HEK293T (cell line): ENCODE results near the gene KCNG1.

Experiments used
- CTCF ChIA-PET: fragments of 350-600 bp; formaldehyde crosslinking; extraction: SDS; loops from one replicate; lab custom pipeline; 2021; ENCODE audit warnings: antibody characterized with exemption, inconsistent platforms; lab: Yijun Ruan, JAX
- POLR2A ChIA-PET: fragments of 350-600 bp; formaldehyde crosslinking; extraction: SDS; loops from one replicate; lab custom pipeline; 2020; ENCODE audit warnings: antibody characterized with exemption, inconsistent platforms; lab: Yijun Ruan, JAX
- DNase-seq: peaks from one replicate; pipeline ENCODE4 v3.0.0; 2012; ENCODE audit warnings: mixed read lengths; ENCODE audit errors: extremely low spot score
- ARNT ChIP-seq: fragments of 450-650 bp; IDR thresholded peaks from 2 replicates; pipeline ENCODE4 v1.6.1; 2017; ENCODE audit warnings: mild to moderate bottlenecking
- BHLHE40 ChIP-seq: fragments of 450-650 bp; IDR thresholded peaks from 2 replicates; pipeline ENCODE4 v1.6.1; 2016; ENCODE audit warnings: mild to moderate bottlenecking, moderate library complexity, borderline replicate concordance
- CTBP1 ChIP-seq: fragments of 450-650 bp; IDR thresholded peaks from 2 replicates; pipeline ENCODE4 v1.6.1; 2016; ENCODE audit warnings: borderline replicate concordance
- ELF4 ChIP-seq: fragments of 450-650 bp; IDR thresholded peaks from 2 replicates; pipeline ENCODE4 v1.6.1; 2017; ENCODE audit warnings: antibody characterized with exemption
- FOXA1 ChIP-seq: fragments of 450-650 bp; IDR thresholded peaks from 2 replicates; pipeline ENCODE4 v1.6.1; 2016; ENCODE audit warnings: mild to moderate bottlenecking
- FOXK2 ChIP-seq: fragments of 450-650 bp; IDR thresholded peaks from 2 replicates; pipeline ENCODE4 v1.6.1; 2016; ENCODE audit warnings: mild to moderate bottlenecking
- FOXM1 ChIP-seq: fragments of 450-650 bp; IDR thresholded peaks from 2 replicates; pipeline ENCODE4 v1.6.1; 2017; ENCODE audit warnings: mild to moderate bottlenecking, borderline replicate concordance
- HDGF ChIP-seq: fragments of 450-650 bp; IDR thresholded peaks from 2 replicates; pipeline ENCODE4 v1.6.1; 2017; ENCODE audit warnings: antibody characterized with exemption, borderline replicate concordance
- L3MBTL2 ChIP-seq: fragments of 450-650 bp; conservative IDR thresholded peaks from 2 replicates; pipeline ENCODE4 v1.6.1; 2016; ENCODE audit warnings: mild to moderate bottlenecking
- LEF1 ChIP-seq: fragments of 450-650 bp; IDR thresholded peaks from 2 replicates; pipeline ENCODE4 v1.6.1; 2017; ENCODE audit warnings: mild to moderate bottlenecking, borderline replicate concordance
- NFRKB ChIP-seq: fragments of 450-650 bp; IDR thresholded peaks from 2 replicates; pipeline ENCODE4 v1.6.1; 2016; ENCODE audit warnings: mild to moderate bottlenecking, moderate library complexity
- SP1 ChIP-seq: fragments of 450-650 bp; IDR thresholded peaks from 2 replicates; pipeline ENCODE4 v1.6.1; 2017
- SUZ12 ChIP-seq: fragments of 450-650 bp; IDR thresholded peaks from 2 replicates; pipeline ENCODE4 v1.6.1; 2016; ENCODE audit warnings: mild to moderate bottlenecking
- TARDBP ChIP-seq: fragments of 450-650 bp; IDR thresholded peaks from 2 replicates; pipeline ENCODE4 v1.6.1; 2016
- ZNF384 ChIP-seq: fragments of 450-650 bp; IDR thresholded peaks from 2 replicates; pipeline ENCODE4 v1.6.1; 2016
- TF ChIP-seq, protein P1 (sequence below): fragments of 450-650 bp; IDR thresholded peaks from 2 replicates; pipeline ENCODE4 v1.6.1; 2016

The KCNG1 gene

DNA sequence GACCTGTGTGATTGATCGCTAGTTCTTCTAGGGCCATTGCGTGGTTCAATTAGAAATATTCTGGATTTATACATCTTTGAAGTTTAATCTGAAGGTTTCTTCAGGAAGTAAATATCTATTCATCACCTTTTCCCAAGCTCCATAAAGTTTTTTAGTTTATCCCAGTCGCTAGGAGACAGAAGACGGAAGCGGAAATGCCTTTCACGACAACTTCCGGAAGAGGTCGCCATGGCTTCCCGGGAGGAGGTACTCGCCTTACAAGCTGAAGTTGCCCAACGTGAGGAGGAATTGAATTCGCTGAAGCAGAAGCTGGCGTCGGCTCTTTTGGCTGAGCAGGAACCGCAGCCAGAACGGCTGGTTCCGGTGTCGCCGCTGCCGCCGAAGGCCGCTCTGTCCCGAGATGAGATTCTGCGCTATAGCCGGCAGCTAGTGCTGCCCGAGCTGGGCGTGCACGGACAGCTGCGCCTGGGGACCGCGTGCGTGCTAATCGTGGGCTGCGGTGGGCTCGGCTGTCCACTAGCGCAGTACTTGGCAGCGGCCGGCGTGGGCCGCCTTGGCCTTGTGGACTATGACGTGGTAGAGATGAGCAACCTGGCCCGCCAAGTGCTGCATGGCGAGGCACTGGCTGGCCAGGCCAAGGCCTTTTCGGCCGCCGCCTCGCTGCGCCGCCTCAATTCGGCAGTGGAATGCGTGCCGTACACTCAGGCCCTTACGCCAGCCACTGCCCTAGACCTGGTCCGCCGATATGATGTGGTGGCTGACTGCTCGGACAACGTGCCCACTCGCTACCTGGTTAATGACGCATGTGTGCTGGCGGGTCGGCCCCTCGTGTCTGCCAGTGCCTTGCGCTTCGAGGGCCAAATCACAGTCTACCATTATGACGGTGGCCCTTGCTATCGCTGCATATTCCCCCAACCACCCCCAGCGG lies 64.0 kb downstream of the KCNG1 start, which contains the start of gene MOCS3:
TSS of gene MOCS3 (plus strand) at position 204 of the 928 bp plus-strand sequence. CDS start at position 229, 25 bp downstream.
- peak; percentile 82 for DNase-seq
- ChIA-PET POLR2A (interaction anchor here (0.7 to 2.1 kb wide), 11 partner anchors 9 to 370 kb away, joined by 3 to 26 read pairs (median 4); partner anchors contain the start of genes ADNP and BCAS4), CTCF (no interaction called here)
- TF ChIP-seq CTBP1 (no peak), ZNF384 (no peak), BHLHE40 (peak; percentile 79), ELF4 (peak; percentile 53; the same call in 1 of the 2 replicates), FOXK2 (no peak)
- TF ChIP-seq, protein P1, sequence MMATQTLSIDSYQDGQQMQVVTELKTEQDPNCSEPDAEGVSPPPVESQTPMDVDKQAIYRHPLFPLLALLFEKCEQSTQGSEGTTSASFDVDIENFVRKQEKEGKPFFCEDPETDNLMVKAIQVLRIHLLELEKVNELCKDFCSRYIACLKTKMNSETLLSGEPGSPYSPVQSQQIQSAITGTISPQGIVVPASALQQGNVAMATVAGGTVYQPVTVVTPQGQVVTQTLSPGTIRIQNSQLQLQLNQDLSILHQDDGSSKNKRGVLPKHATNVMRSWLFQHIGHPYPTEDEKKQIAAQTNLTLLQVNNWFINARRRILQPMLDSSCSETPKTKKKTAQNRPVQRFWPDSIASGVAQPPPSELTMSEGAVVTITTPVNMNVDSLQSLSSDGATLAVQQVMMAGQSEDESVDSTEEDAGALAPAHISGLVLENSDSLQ: peak; percentile 46; the same call in 1 of the 2 replicates

DNA sequence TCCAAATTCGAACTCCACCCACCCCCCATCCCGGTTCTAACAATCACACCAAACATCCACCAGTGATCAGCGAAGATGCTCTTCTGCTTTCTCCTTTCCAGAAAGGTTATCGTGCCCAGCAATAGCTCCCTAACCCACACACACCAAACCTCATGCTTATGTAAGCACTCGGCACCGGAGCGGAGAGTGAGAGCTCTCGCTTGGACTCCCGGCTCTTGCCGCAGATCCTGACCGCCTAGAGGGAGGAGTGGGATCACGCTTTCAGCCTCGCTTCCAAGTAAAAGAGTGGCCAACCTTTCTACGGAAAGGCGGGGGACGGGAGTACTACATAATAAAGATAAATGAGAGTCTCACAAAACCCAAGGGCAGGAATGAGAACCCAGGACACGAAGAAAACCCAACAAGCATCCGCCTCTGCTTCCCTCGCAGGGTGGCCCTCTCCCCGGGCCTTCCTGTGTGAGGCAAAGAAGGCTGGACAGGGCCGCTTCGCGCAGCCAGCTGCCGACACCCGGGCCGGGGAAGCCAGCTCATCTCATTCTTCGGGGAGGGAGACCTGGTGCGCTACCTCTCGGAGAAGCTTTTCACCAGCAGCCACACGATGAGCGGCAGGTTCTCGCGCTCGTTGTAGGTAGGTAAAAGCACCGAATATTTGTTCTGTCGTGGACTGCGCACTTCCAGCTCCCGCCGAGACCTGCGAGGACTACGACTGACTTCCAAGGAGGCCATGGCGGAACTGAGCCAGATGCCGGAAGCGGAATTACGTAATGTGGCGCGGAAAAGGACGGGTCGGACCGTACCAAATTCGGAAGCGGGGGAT lies 64.9 kb downstream of the KCNG1 start, which contains the start of gene DPM1:
TSS of gene DPM1 (minus strand) at position 735 of the 817 bp plus-strand sequence. CDS start at position 726, 9 bp downstream.
- DNase-seq: peak; percentile 87
- ChIA-PET CTCF (interaction anchor here (1.0 kb wide), 1 partner anchor 167 kb away, joined by 5 read pairs; no protein-coding TSS in a partner anchor), POLR2A (interaction anchor here (0.5 to 2.1 kb wide), 13 partner anchors 8 to 371 kb away, joined by 3 to 26 read pairs (median 4); partner anchors contain the start of genes ADNP and BCAS4)
- TF ChIP-seq SP1 (no peak), L3MBTL2 (0 out of 2 replicates have a peak, but pooled peaks have one; percentile 24), ELF4 (0 out of 2 replicates have a peak, but pooled peaks have one; percentile 58)
- TF ChIP-seq, protein P1: no peak

DNA sequence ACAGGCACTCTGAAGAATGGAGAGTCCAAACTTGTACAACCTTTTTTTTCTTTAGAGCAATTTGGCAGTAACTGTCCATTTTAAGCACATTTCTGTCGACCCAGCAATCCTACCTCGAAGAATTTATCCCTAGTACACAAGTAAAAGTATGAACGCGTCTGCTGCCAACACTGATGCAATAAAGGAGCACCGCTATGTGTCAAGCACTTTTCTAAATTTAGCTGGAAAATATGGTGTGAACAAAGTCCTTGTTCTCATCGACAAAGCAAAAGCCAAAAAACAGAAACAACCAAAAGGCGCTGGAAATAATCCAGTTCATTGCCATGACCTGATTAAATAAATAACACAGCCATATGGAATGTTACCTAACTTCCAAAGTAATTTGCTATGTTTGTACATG lies 65.6 kb downstream of the KCNG1 start:
- DNase-seq: no peak
- CTCF ChIA-PET: interaction anchor here (1.0 kb wide), 1 partner anchor 167 kb away, joined by 5 read pairs; no protein-coding TSS in a partner anchor
- POLR2A ChIA-PET: interaction anchor here (1.2 to 2.1 kb wide), 6 partner anchors 10 to 163 kb away, joined by 3 to 26 read pairs (median 6); partner anchors contain the start of genes ADNP and BCAS4
- TF ChIP-seq FOXA1: no peak
- TF ChIP-seq FOXM1: no peak
- TF ChIP-seq LEF1: no peak
- TF ChIP-seq HDGF: no peak
- TF ChIP-seq SUZ12: no peak
- TF ChIP-seq SP1: no peak
- no peak for TF ChIP-seq NFRKB
- no peak for TF ChIP-seq ARNT
- no peak for TF ChIP-seq ELF4
- TF ChIP-seq ZNF384: no peak
- no peak for TF ChIP-seq CTBP1

DNA sequence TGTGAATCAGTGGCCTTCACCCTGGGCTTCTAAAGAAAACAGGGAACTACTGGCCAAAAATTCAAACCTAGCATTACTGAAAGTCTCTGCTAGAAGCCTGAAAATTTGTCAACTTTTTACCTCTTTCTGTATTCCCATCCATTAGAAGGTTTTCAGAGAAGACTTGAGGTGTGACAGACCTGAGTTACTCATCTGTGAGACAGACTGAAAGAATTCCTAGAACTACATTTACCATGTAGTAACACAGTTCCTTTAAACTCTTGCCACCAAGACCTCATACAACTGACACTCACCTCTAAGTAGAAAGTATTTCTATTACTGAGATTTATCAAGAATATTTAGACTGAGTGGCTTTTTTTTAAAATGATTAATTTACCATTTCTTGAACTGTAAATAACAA lies 69.1 kb downstream of the KCNG1 start:
- ChIA-PET CTCF (no interaction called here), POLR2A (no interaction called here)
- no peak for DNase-seq
- TF ChIP-seq TARDBP: no peak
- TF ChIP-seq FOXA1: no peak
- no peak for TF ChIP-seq LEF1
- TF ChIP-seq, protein P1: no peak
- no peak for TF ChIP-seq HDGF
- TF ChIP-seq SUZ12: no peak
- TF ChIP-seq ARNT: no peak
- TF ChIP-seq L3MBTL2: no peak
- TF ChIP-seq BHLHE40: no peak
- no peak for TF ChIP-seq ELF4
- no peak for TF ChIP-seq CTBP1
- TF ChIP-seq ZNF384: no peak
